SJSA1 (cell line): ENCODE data around the gene GRWD1. TPM values are rescaled to one million over a fixed set of nuclear protein-coding genes. Genes with fewer than 3 reads are reported as not detected.

Source experiments
- DNase-seq, 2 experiments: peaks; one replicate each; pipeline ENCODE4 v3.0.0-alpha.2; 2015 to 2020; ENCODE audit warnings: low spot score in 2 of 2, low read depth in 1 of 2
- H3K27ac ChIP-seq: fragments of 250-450 bp; sonication (Bioruptor Pico); 2 replicates; pipeline ENCODE4 v1.5.1; 2020; ENCODE audit warnings: mild to moderate bottlenecking, moderate library complexity
- H3K27me3 ChIP-seq: fragments of 250-450 bp; sonication (Bioruptor Pico); replicated peaks from 2 replicates; pipeline ENCODE4 v1.5.1; 2020; ENCODE audit warnings: mild to moderate bottlenecking, moderate library complexity
- H3K36me3 ChIP-seq: fragments of 250-450 bp; sonication (Bioruptor Pico); 2 replicates; pipeline ENCODE4 v1.5.1; 2020; ENCODE audit warnings: mild to moderate bottlenecking
- H3K4me1 ChIP-seq: fragments of 250-450 bp; sonication (Bioruptor Pico); replicated peaks from 2 replicates; pipeline ENCODE4 v1.6.1; 2021; ENCODE audit warnings: mild to moderate bottlenecking
- H3K4me3 ChIP-seq: fragments of 250-450 bp; sonication (Bioruptor Pico); 2 replicates; pipeline ENCODE4 v1.5.1; 2020; ENCODE audit warnings: mild to moderate bottlenecking
- H3K9me3 ChIP-seq: fragments of 250-450 bp; sonication (Bioruptor Pico); replicated peaks from 2 replicates; pipeline ENCODE4 v1.5.1; 2020; ENCODE audit warnings: mild to moderate bottlenecking
- total RNA-seq: library from RNA; depleted of rRNA; stranded (reverse); fragments of >200 nt; shearing (Covaris generic); gene quantifications from 2 replicates; pipeline ENCODE4 v1.2.3, GENCODE V29; 2014

Gene GRWD1
- total RNA-seq, 1 experiment from 2014 or later = 50.5 TPM

GRCh38 chr19:48413879-48414587 is 31.8 kb upstream of the GRWD1 start:
- H3K9me3 ChIP-seq = no peaks in the 10 kb centered on the region
- no peak overlapping the region for H3K27ac ChIP-seq
- H3K36me3 ChIP-seq = no peaks in the 10 kb centered on the region
- H3K4me3 ChIP-seq = no peak overlapping the region
- DNase-seq = no peak
- peaks cover 10% of the 10 kb centered on the region; the same call in 1 of the 2 replicates for H3K27me3 ChIP-seq
- peaks cover 3% of the 10 kb centered on the region; the same call in 1 of the 2 replicates for H3K4me1 ChIP-seq

- Histone ChIP-seq H3K4me3 (no peak overlapping the region), H3K27me3 (peaks cover 10% of the 10 kb centered on the region; the same call in 1 of the 2 replicates), H3K9me3 (no peaks in the 10 kb centered on the region), H3K4me1 (peaks cover 3% of the 10 kb centered on the region; the same call in 1 of the 2 replicates), H3K36me3 (no peaks in the 10 kb centered on the region), H3K27ac (no peak overlapping the region)
- peak in 1 of 2 experiments; percentile 75 for DNase-seq
Measured at GRCh38 chr19:48415395-48415794, 30.4 kb upstream of the GRWD1 start.

- Histone ChIP-seq H3K4me1 (peaks cover 3% of the 10 kb centered on the region; the same call in 1 of the 2 replicates), H3K27me3 (peaks cover 10% of the 10 kb centered on the region; the same call in 1 of the 2 replicates), H3K27ac (no peak overlapping the region), H3K9me3 (no peaks in the 10 kb centered on the region), H3K4me3 (no peak overlapping the region), H3K36me3 (no peaks in the 10 kb centered on the region)
- no peak for DNase-seq
Measured at GRCh38 chr19:48415806-48416221, 30.0 kb upstream of the GRWD1 start.

GRCh38 chr19:48417421-48417820 is 28.4 kb upstream of the GRWD1 start:
- Histone ChIP-seq H3K9me3 (no peaks in the 10 kb centered on the region), H3K27me3 (peaks cover 10% of the 10 kb centered on the region; the same call in 1 of the 2 replicates), H3K4me1 (peaks cover 3% of the 10 kb centered on the region; the same call in 1 of the 2 replicates), H3K27ac (no peak overlapping the region), H3K4me3 (no peak overlapping the region), H3K36me3 (no peaks in the 10 kb centered on the region)
- no peak for DNase-seq

GRCh38 chr19:48418317-48419064 is 27.3 kb upstream of the GRWD1 start:
- no peaks in the 10 kb centered on the region for H3K36me3 ChIP-seq
- no peak overlapping the region for H3K4me3 ChIP-seq
- no peak overlapping the region for H3K27ac ChIP-seq
- no peaks in the 10 kb centered on the region for H3K9me3 ChIP-seq
- no peak for DNase-seq
- H3K4me1 ChIP-seq = peaks cover 3% of the 10 kb centered on the region; the same call in 1 of the 2 replicates
- H3K27me3 ChIP-seq = peaks cover 10% of the 10 kb centered on the region; the same call in 1 of the 2 replicates

- H3K9me3 ChIP-seq = no peaks in the 10 kb centered on the region
- peaks cover 8% of the 10 kb centered on the region; the same call in 1 of the 2 replicates for H3K27me3 ChIP-seq
- H3K4me3 ChIP-seq = no peak overlapping the region
- no peak for DNase-seq
- no peaks in the 10 kb centered on the region for H3K36me3 ChIP-seq
- H3K4me1 ChIP-seq = peaks cover 5% of the 10 kb centered on the region
- no peak overlapping the region for H3K27ac ChIP-seq
Measured at GRCh38 chr19:48419158-48419920, 26.4 kb upstream of the GRWD1 start.

- H3K27me3 ChIP-seq = no peaks in the 10 kb centered on the region
- H3K36me3 ChIP-seq = no peaks in the 10 kb centered on the region
- no peak overlapping the region for H3K27ac ChIP-seq
- H3K4me1 ChIP-seq = peaks cover 14% of the 10 kb centered on the region
- H3K4me3 ChIP-seq = no peak overlapping the region
- no peak for DNase-seq
- no peaks in the 10 kb centered on the region for H3K9me3 ChIP-seq
Measured at GRCh38 chr19:48421548-48421947, 24.2 kb upstream of the GRWD1 start.

- Histone ChIP-seq H3K9me3 (no peaks in the 10 kb centered on the region), H3K27ac (peak overlapping the region; percentile 74), H3K36me3 (no peaks in the 10 kb centered on the region), H3K27me3 (no peaks in the 10 kb centered on the region), H3K4me3 (0 out of 2 replicates have a peak overlapping the region, but pooled peaks have one; percentile 2), H3K4me1 (peaks cover 14% of the 10 kb centered on the region)
- peak; percentile 80 to 86 for DNase-seq
Measured at GRCh38 chr19:48424694-48425219, 21.0 kb upstream of the GRWD1 start.

- no peaks in the 10 kb centered on the region for H3K36me3 ChIP-seq
Measured at GRCh38 chr19:48428670-48429069, 17.1 kb upstream of the GRWD1 start.

GRCh38 chr19:48433337-48433736 is 12.4 kb upstream of the GRWD1 start:
- Histone ChIP-seq H3K4me3 (no peak overlapping the region), H3K36me3 (no peaks in the 10 kb centered on the region), H3K27me3 (no peaks in the 10 kb centered on the region), H3K27ac (no peak overlapping the region), H3K9me3 (0 out of 2 replicates have a peak, but pooled peaks cover 4% of the 10 kb centered on the region), H3K4me1 (no peaks in the 10 kb centered on the region)
- no peak for DNase-seq

More at GRCh38 chr19:48428670-48429069, 17.1 kb upstream of the GRWD1 start:
- H3K4me1 ChIP-seq = peaks cover 14% of the 10 kb centered on the region
- H3K27ac ChIP-seq = no peak overlapping the region
- H3K27me3 ChIP-seq = no peaks in the 10 kb centered on the region
- DNase-seq = no peak
- 0 out of 2 replicates have a peak, but pooled peaks cover 4% of the 10 kb centered on the region for H3K9me3 ChIP-seq
- no peak overlapping the region for H3K4me3 ChIP-seq

GRCh38 chr19:48436586-48436985 is 9.2 kb upstream of the GRWD1 start:
- H3K9me3 ChIP-seq = no peaks in the 10 kb centered on the region
- DNase-seq = no peak
- H3K27me3 ChIP-seq = no peaks in the 10 kb centered on the region
- no peak overlapping the region for H3K4me3 ChIP-seq
- no peaks in the 10 kb centered on the region for H3K4me1 ChIP-seq
- H3K27ac ChIP-seq = no peak overlapping the region
- H3K36me3 ChIP-seq = no peaks in the 10 kb centered on the region

GRCh38 chr19:48441360-48442050 is 4.3 kb upstream of the GRWD1 start:
- peaks cover 9% of the 10 kb centered on the region for H3K36me3 ChIP-seq
- peaks cover 24% of the 10 kb centered on the region for H3K4me1 ChIP-seq
- H3K9me3 ChIP-seq = no peaks in the 10 kb centered on the region
- no peak for DNase-seq
- H3K4me3 ChIP-seq = no peak overlapping the region
- peaks cover 16% of the 10 kb centered on the region for H3K27me3 ChIP-seq
- H3K27ac ChIP-seq = no peak overlapping the region
